Neural crest cell (in vitro differentiated cells): ENCODE results near the gene PAQR5. TPM values are rescaled to one million over a fixed set of nuclear protein-coding genes. Genes with fewer than 3 reads are reported as not detected.

ENCODE experiments used
- DNase-seq: peaks from one replicate; pipeline ENCODE4 v3.0.0; 2021; ENCODE audit warnings: low read depth, mixed read lengths, low spot score
- H3K27ac Mint-ChIP-seq: one replicate; pipeline ENCODE4 v1.8.0; 2021; ENCODE audit warnings: mild to moderate bottlenecking, mixed read lengths; ENCODE audit not compliant: unreplicated experiment
- H3K27me3 Mint-ChIP-seq: 2 replicates; pipeline ENCODE4 v1.8.0; 2021; ENCODE audit warnings: low read depth, mild to moderate bottlenecking, mixed read lengths
- H3K36me3 Mint-ChIP-seq: 2 replicates; pipeline ENCODE4 v1.8.0; 2021; ENCODE audit warnings: low read depth, mild to moderate bottlenecking, mixed read lengths
- H3K4me1 Mint-ChIP-seq: 2 replicates; pipeline ENCODE4 v1.8.0; 2021; ENCODE audit warnings: mixed read lengths
- H3K4me3 Mint-ChIP-seq: one replicate; pipeline ENCODE4 v1.8.0; 2021; ENCODE audit warnings: mild to moderate bottlenecking, mixed read lengths
- H3K9me3 Mint-ChIP-seq: 2 replicates; pipeline ENCODE4 v1.8.0; 2021; ENCODE audit warnings: mixed read lengths
- total RNA-seq: library from RNA; stranded (reverse); gene quantifications from 2 replicates; pipeline ENCODE4 v1.2.1, GENCODE V29; 2021
- TF ChIP-seq, protein P1 (sequence below): fragments of 200-600 bp; sonication (generic); conservative IDR thresholded peaks from 2 replicates; pipeline ENCODE4 v1.5.0; 2021; ENCODE audit warnings: antibody characterized with exemption, mild to moderate bottlenecking

The PAQR5 gene
- total RNA-seq, 1 donor from 2014 or later = 0.21 TPM

DNA sequence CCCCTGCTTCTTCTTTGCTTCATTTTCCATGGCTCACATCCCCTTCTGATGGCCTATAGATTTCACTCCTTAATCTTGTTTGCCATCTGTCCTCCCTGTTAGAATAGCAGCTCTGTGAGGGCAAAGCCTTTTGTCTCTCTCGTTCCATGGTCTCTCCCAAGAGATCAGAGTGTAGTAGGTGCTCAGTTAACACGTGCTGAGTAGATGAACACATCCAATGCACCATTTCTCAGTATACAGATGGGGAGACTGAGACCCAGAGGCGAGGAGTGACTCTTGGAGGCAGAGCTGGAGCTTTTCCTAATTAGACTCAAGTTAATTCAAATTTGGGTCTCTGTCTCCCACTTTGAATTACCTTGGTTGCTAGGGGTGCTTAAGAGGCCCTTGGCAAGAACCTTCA is 4.2 kb downstream of the PAQR5 start:
- Mint-ChIP-seq H3K36me3 (no peaks in the 10 kb centered on the region), H3K4me3 (peak overlapping the region; percentile 14), H3K27ac (no peak overlapping the region), H3K27me3 (peaks cover 58% of the 10 kb centered on the region), H3K9me3 (peaks cover 3% of the 10 kb centered on the region), H3K4me1 (peaks cover 5% of the 10 kb centered on the region)
- TF ChIP-seq, protein P1, sequence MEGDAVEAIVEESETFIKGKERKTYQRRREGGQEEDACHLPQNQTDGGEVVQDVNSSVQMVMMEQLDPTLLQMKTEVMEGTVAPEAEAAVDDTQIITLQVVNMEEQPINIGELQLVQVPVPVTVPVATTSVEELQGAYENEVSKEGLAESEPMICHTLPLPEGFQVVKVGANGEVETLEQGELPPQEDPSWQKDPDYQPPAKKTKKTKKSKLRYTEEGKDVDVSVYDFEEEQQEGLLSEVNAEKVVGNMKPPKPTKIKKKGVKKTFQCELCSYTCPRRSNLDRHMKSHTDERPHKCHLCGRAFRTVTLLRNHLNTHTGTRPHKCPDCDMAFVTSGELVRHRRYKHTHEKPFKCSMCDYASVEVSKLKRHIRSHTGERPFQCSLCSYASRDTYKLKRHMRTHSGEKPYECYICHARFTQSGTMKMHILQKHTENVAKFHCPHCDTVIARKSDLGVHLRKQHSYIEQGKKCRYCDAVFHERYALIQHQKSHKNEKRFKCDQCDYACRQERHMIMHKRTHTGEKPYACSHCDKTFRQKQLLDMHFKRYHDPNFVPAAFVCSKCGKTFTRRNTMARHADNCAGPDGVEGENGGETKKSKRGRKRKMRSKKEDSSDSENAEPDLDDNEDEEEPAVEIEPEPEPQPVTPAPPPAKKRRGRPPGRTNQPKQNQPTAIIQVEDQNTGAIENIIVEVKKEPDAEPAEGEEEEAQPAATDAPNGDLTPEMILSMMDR = no peak
- no peak for DNase-seq

DNA sequence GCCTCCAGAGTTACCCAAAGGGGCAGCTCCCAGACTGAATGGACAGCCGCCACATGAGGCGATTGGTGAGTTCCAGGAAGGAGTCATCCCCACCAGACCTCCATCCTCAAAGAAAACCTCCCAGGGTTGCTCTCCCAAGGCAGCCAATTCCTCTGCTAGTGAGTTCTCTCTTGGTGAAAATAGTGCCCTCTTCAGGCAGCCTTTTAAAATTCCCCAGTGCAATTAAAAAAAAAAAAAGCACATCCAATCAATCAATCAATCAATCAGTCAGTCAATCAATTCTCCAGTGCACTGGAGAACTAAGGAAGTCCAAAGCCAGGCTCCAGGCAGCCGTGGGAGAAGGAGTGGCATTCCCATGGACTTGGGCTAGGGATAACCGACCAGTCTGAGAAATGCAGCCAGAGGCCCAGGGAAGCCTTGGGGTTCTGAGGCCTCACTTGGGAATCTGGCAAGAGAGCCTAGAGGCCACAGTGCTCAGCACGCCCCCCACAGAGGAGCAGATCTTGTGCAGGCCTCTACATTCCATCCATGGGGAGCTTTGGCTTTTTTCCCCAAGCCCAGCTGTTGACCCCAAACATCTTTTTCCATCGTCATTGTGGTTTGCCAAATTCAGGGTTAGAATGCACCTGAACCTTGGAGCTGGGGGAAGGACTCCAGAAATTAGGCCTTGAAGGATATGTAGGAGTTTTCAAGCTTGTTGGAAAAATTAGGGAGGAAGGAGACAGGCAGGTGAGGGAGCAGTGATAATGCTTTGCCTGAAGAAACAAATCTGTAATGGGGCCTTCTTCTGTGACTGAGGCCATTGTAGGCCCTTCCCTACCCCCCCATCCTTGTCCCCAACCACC is 4.8 kb downstream of the PAQR5 start:
- Mint-ChIP-seq H3K27ac (no peak overlapping the region), H3K36me3 (no peaks in the 10 kb centered on the region), H3K9me3 (peaks cover 3% of the 10 kb centered on the region), H3K4me1 (peaks cover 5% of the 10 kb centered on the region), H3K4me3 (no peak overlapping the region), H3K27me3 (peaks cover 51% of the 10 kb centered on the region)
- TF ChIP-seq, protein P1 = peak; percentile 40
- DNase-seq = no peak

DNA sequence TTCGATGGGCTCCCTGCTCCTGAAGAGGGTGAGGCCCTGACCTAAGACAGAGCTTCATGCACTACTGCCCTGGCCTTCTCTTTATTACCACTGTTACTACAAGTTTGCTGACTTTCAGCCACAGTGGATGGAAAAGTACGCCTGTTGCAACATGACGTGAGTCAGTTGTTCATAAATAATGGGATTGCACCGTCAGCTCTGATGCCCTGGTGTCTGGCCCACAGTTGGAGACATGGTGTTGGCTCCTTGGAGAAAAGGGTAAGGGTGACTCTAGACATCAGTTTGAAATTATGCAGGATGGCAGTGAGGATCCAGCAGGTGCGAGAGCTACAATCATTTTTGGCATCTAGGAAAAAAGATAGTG is 5.5 kb downstream of the PAQR5 start:
- peaks cover 49% of the 10 kb centered on the region for H3K27me3 Mint-ChIP-seq
- no peak for DNase-seq
- H3K27ac Mint-ChIP-seq = no peak overlapping the region
- TF ChIP-seq, protein P1 = no peak
- no peak overlapping the region for H3K4me3 Mint-ChIP-seq
- peaks cover 5% of the 10 kb centered on the region for H3K4me1 Mint-ChIP-seq
- peaks cover 3% of the 10 kb centered on the region for H3K9me3 Mint-ChIP-seq
- no peaks in the 10 kb centered on the region for H3K36me3 Mint-ChIP-seq

DNA sequence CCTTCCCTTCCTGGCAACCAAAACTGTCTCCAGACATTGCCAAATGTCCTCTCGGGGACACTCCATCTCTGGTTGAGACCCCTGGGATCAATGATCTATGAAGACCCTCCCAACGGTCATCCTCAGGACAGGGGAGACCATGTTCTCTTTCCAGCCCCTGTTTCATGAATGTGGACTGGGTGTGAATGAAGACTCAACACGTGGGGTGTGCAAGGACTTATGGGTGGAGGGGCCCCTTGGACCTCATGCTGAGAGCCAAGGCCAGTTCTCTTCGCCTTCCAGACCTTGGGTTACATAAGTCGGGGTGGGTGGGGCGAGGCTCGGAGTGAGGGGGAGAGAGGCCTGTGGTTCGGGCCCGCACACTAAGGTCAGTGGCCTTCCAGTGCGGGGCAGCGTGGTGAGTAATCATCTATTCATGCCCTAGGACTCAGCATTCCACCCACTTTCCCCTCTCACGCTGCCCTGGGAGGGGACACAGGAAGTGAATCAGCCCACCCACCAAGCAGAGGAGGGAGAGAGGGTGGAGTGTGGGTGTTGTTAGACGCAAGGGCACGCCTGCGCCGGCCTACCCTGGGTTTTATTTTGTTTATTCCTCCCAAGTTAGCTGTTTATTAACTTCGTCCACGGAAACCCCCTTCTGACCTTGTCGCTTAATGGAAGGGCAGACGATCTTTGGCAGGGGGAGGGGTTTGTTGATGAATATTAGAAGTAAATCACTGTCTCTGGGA is 6.7 kb downstream of the PAQR5 start:
- H3K9me3 Mint-ChIP-seq = peaks cover 3% of the 10 kb centered on the region
- no peak for DNase-seq
- peaks cover 37% of the 10 kb centered on the region for H3K27me3 Mint-ChIP-seq
- H3K27ac Mint-ChIP-seq = no peak overlapping the region
- TF ChIP-seq, protein P1 = no peak
- no peaks in the 10 kb centered on the region for H3K36me3 Mint-ChIP-seq
- no peak overlapping the region for H3K4me3 Mint-ChIP-seq
- peaks cover 5% of the 10 kb centered on the region for H3K4me1 Mint-ChIP-seq

DNA sequence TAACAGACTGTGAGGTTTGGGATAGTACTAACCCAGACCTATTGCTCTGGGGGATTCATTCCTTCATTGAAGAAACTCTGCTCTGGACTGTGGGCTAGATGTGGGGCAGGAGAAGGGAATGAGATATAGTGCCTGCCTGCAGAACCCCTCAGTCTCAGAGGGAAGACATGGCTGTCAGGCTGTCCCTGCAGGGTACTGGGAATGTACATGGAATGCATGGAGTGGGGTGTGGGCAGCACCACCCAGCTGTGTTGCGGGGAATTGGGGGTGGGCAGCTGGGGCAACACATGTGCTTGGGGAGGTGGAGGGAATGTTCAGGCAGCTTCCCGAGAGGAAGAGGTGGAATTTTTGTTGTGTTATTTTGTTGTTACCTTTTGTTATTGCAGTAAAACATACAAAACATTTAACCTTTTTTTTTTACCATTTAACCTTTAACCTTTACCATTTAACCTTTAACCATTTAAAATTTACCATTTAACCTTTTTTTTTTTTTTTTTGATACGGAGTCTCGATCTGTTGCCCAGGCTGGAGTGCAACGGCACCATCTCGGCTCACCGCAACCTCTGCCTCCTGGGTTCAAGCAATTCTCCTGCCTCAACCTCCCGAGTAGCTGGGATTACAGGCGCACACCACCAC is 7.3 kb downstream of the PAQR5 start:
- Mint-ChIP-seq H3K4me1 (peaks cover 5% of the 10 kb centered on the region), H3K36me3 (no peaks in the 10 kb centered on the region), H3K9me3 (peaks cover 3% of the 10 kb centered on the region), H3K27me3 (peaks cover 30% of the 10 kb centered on the region), H3K27ac (no peak overlapping the region), H3K4me3 (no peak overlapping the region)
- TF ChIP-seq, protein P1 = no peak
- DNase-seq = no peak
